ENCODE measurements around the gene CELF2. TPM values are rescaled to one million over a fixed set of nuclear protein-coding genes. Genes with fewer than 3 reads are reported as not detected.

The CELF2 gene
- polyA plus RNA-seq, 1 donor from 2014 or later, result 55.5 TPM

GRCh38 chr10:11134411-11134810 lies 116.7 kb downstream of the CELF2 start:
- no peak for TF ChIP-seq REST (IDR thresholded peaks at IDR 0.05; ENCODE audit: borderline replicate concordance)
- no peak for TF ChIP-seq TAF1 (IDR thresholded peaks at IDR 0.05; ENCODE audit: low read depth)
- TF ChIP-seq CTCF (IDR thresholded peaks at IDR 0.05; ENCODE audit: poor library complexity, severe bottlenecking), result no peak
- TF ChIP-seq EZH2 (IDR thresholded peaks at IDR 0.05; ENCODE audit: borderline replicate concordance, insufficient read depth, low read length, poor library complexity, severe bottlenecking), result no peak
- no peak for TF ChIP-seq MXI1 (conservative IDR thresholded peaks at IDR 0.05; ENCODE audit: poor library complexity, severe bottlenecking)
- TF ChIP-seq POLR2AphosphoS5 (IDR thresholded peaks at IDR 0.05), result no peak
- no peak for TF ChIP-seq EP300 (conservative IDR thresholded peaks at IDR 0.05; ENCODE audit: poor library complexity, severe bottlenecking)
- no peak for TF ChIP-seq RAD21 (conservative IDR thresholded peaks at IDR 0.05)
- no peak for TF ChIP-seq SMC3 (conservative IDR thresholded peaks at IDR 0.05; ENCODE audit: poor library complexity)
- H3K27ac ChIP-seq (ENCODE audit: low read length), result no peak overlapping the region
- no peaks in the 10 kb centered on the region for H3K9me2 ChIP-seq (ENCODE audit: insufficient read depth, low read length)
- H3F3A ChIP-seq (ENCODE audit: insufficient read depth, low read length, poor library complexity, severe bottlenecking), result peaks cover 3% of the 10 kb centered on the region
- no peak overlapping the region for H3K4me2 ChIP-seq (ENCODE audit: low read length)
- H3K36me3 ChIP-seq (ENCODE audit: insufficient read depth, low read length), result no peaks in the 10 kb centered on the region
- no peaks in the 10 kb centered on the region for H3K9me3 ChIP-seq (ENCODE audit: low read length)
- H3K27me3 ChIP-seq (ENCODE audit: insufficient read depth, low read depth, low read length), result no peaks in the 10 kb centered on the region
- no peak overlapping the region for H2AFZ ChIP-seq (ENCODE audit: low read depth, low read length)
- no peak overlapping the region for H3K4me3 ChIP-seq (ENCODE audit: low read length)
- no peaks in the 10 kb centered on the region for H3K79me2 ChIP-seq (replicated peaks; ENCODE audit: insufficient read depth, low read length)
- H3K9ac ChIP-seq (ENCODE audit: low read length), result no peak overlapping the region
- no peaks in the 10 kb centered on the region for H4K20me1 ChIP-seq (ENCODE audit: insufficient read depth)

- no peaks in the 10 kb centered on the region for H3K27me3 ChIP-seq (ENCODE audit: insufficient read depth, low read depth, low read length)
- no peaks in the 10 kb centered on the region for H3K9me3 ChIP-seq (ENCODE audit: low read length)
- H3K36me3 ChIP-seq (ENCODE audit: insufficient read depth, low read length), result no peaks in the 10 kb centered on the region
- H3F3A ChIP-seq (ENCODE audit: insufficient read depth, low read length, poor library complexity, severe bottlenecking), result peaks cover 3% of the 10 kb centered on the region
- H3K9me2 ChIP-seq (ENCODE audit: insufficient read depth, low read length), result no peaks in the 10 kb centered on the region
- TF ChIP-seq RAD21 (conservative IDR thresholded peaks at IDR 0.05) (no peak), MXI1 (conservative IDR thresholded peaks at IDR 0.05; ENCODE audit: poor library complexity, severe bottlenecking) (no peak), TAF1 (IDR thresholded peaks at IDR 0.05; ENCODE audit: low read depth) (no peak), SMC3 (conservative IDR thresholded peaks at IDR 0.05; ENCODE audit: poor library complexity) (no peak), REST (IDR thresholded peaks at IDR 0.05; ENCODE audit: borderline replicate concordance) (no peak)
- no peak overlapping the region for H3K4me2 ChIP-seq (ENCODE audit: low read length)
- no peak overlapping the region for H2AFZ ChIP-seq (ENCODE audit: low read depth, low read length)
- H3K79me2 ChIP-seq (replicated peaks; ENCODE audit: insufficient read depth, low read length), result no peaks in the 10 kb centered on the region
- H4K20me1 ChIP-seq (ENCODE audit: insufficient read depth), result no peaks in the 10 kb centered on the region
- H3K27ac ChIP-seq (ENCODE audit: low read length), result no peak overlapping the region
- H3K4me3 ChIP-seq (ENCODE audit: low read length), result no peak overlapping the region
- H3K9ac ChIP-seq (ENCODE audit: low read length), result no peak overlapping the region
Measured at GRCh38 chr10:11135709-11136108, 118.0 kb downstream of the CELF2 start.
